A673 (cell line): Measurements from ENCODE around the gene TARP.
"Not testable (repeated sequence)": the region's sequence is repeated elsewhere in the genome, so short reads cannot be mapped to it uniquely, and the experiment has no call there.

Source experiments
- BruUV-seq: library from RNA; stranded (reverse); fragments of 400-500 nt; replicated peaks from 2 replicates; lab custom pipeline; 2021; lab: Mats Ljungman, UMichigan
- CTCF ChIA-PET: fragments of 300-600 bp; sonication (Branson Sonifier 250); formaldehyde crosslinking; loops from one replicate; lab custom pipeline; 2022; ENCODE audit warnings: antibody characterized with exemption; lab: Charles Lee
- POLR2A ChIA-PET: fragments of 300-600 bp; sonication (Branson Sonifier 250); formaldehyde crosslinking; loops from one replicate; lab custom pipeline; 2022; ENCODE audit warnings: antibody characterized with exemption; ENCODE audit not compliant: low non-redundant PET; lab: Charles Lee
- DNase-seq: peaks from one replicate; pipeline ENCODE4 v3.0.0-alpha.2; 2015; ENCODE audit warnings: low spot score
- H3K27ac ChIP-seq: fragments of 200-600 bp; sonication (generic); 2 replicates; pipeline ENCODE4 v1.5.1; 2016; ENCODE audit warnings: mixed run types, low read depth, mild to moderate bottlenecking, mixed read lengths, antibody characterized with exemption, low read length; ENCODE audit not compliant: poor library complexity, severe bottlenecking
- H3K27me3 ChIP-seq: fragments of 200-600 bp; sonication (generic); replicated peaks from 2 replicates; pipeline ENCODE4 v1.6.1; 2017; ENCODE audit warnings: mixed run types, low read depth, mild to moderate bottlenecking, mixed read lengths, antibody characterized with exemption, low read length; ENCODE audit not compliant: insufficient read depth, poor library complexity
- H3K36me3 ChIP-seq: fragments of 200-600 bp; sonication (generic); 2 replicates; pipeline ENCODE4 v1.6.1; 2016; ENCODE audit warnings: mixed run types, mild to moderate bottlenecking, mixed read lengths, antibody characterized with exemption, low read length; ENCODE audit not compliant: insufficient read depth, poor library complexity, severe bottlenecking
- H3K4me1 ChIP-seq: fragments of 200-600 bp; sonication (generic); 2 replicates; pipeline ENCODE4 v1.6.1; 2017; ENCODE audit warnings: mixed run types, mild to moderate bottlenecking, mixed read lengths, antibody characterized with exemption, low read length; ENCODE audit not compliant: insufficient read depth, poor library complexity, severe bottlenecking
- H3K4me3 ChIP-seq: fragments of 200-600 bp; sonication (generic); 2 replicates; pipeline ENCODE4 v1.5.1; 2016; ENCODE audit warnings: low read depth, mixed run types, mild to moderate bottlenecking, mixed read lengths, low read length; ENCODE audit not compliant: poor library complexity, severe bottlenecking
- H3K9me3 ChIP-seq: fragments of 200-600 bp; sonication (generic); 2 replicates; pipeline ENCODE4 v1.6.1; 2016; ENCODE audit warnings: mixed run types, low read depth, mild to moderate bottlenecking, mixed read lengths, antibody characterized with exemption, low read length; ENCODE audit not compliant: poor library complexity, severe bottlenecking
- EZH2 ChIP-seq: fragments of 200-600 bp; sonication (generic); IDR thresholded peaks from 2 replicates; pipeline ENCODE4 v1.6.1; 2017; ENCODE audit warnings: borderline replicate concordance, low read depth, mild to moderate bottlenecking, mixed read lengths, antibody characterized with exemption, low read length; ENCODE audit not compliant: poor library complexity, severe bottlenecking
- intact Hi-C: fragments of 100-400 bp; cut with micrococcal nuclease; formaldehyde crosslinking; loops from one replicate; pipeline ENCODE4 v1.10.0; 2022; ENCODE audit not compliant: unreplicated experiment
- TF ChIP-seq, protein P1 (sequence below): fragments of 300-800, 200-600 bp; sonication (generic); conservative IDR thresholded peaks from 2 replicates; pipeline ENCODE4 v1.5.1; 2017; ENCODE audit warnings: low read depth, mild to moderate bottlenecking, antibody characterized with exemption, low read length, moderate library complexity, mixed read lengths

Gene TARP

DNA sequence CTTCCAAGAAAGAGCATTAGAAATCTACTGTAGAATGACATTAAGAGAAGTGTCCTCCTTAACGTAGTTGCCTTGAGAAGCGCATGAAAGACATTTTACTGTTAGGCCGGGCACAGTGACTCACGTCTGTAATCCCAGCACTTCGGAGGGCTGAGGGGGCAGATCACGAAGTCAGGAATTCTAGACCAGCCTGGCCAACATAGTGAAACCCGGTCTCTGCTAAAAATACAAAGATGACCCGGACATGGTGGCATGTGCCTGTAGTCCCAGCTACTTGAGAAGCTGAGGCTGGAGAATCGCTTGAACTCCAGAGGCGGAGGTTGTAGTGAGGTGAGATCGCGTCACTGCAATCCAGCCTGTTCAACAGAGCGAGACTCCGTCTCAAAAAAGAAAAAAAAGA is 28.9 kb downstream of the TARP start:
- TF ChIP-seq, protein P1, sequence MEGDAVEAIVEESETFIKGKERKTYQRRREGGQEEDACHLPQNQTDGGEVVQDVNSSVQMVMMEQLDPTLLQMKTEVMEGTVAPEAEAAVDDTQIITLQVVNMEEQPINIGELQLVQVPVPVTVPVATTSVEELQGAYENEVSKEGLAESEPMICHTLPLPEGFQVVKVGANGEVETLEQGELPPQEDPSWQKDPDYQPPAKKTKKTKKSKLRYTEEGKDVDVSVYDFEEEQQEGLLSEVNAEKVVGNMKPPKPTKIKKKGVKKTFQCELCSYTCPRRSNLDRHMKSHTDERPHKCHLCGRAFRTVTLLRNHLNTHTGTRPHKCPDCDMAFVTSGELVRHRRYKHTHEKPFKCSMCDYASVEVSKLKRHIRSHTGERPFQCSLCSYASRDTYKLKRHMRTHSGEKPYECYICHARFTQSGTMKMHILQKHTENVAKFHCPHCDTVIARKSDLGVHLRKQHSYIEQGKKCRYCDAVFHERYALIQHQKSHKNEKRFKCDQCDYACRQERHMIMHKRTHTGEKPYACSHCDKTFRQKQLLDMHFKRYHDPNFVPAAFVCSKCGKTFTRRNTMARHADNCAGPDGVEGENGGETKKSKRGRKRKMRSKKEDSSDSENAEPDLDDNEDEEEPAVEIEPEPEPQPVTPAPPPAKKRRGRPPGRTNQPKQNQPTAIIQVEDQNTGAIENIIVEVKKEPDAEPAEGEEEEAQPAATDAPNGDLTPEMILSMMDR = no peak
- no peak for TF ChIP-seq EZH2
- no peaks in the 10 kb centered on the region for H3K9me3 ChIP-seq
- H3K36me3 ChIP-seq = no peaks in the 10 kb centered on the region
- no TSS peak for BruUV-seq
- no peaks in the 10 kb centered on the region for H3K27me3 ChIP-seq
- POLR2A ChIA-PET = no interaction called here
- CTCF ChIA-PET = no interaction called here
- H3K4me1 ChIP-seq = no peaks in the 10 kb centered on the region
- H3K27ac ChIP-seq = no peak overlapping the region
- H3K4me3 ChIP-seq = no peak overlapping the region
- intact Hi-C loops = no loop called here
- DNase-seq = no peak

DNA sequence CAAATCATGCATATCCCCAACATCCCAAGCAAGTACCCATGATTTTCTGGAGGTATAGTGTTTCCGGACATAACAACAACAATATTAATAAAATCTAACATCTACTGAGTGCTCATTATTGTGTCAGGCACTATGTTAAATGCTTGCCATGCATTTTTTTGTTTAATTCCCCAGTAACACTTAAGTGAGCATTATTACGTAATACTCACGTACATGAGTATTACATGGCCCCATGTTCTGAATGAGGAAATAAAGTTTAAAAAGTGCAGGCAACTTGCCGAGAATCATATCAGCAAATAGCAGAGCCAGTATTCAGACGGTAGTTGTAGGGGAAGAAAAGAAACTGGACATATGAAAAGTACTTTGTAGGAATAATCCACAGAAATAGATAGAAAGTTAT is 30.1 kb downstream of the TARP start:
- BruUV-seq, POLR2A ChIA-PET, intact Hi-C loops: not testable (repeated sequence)

DNA sequence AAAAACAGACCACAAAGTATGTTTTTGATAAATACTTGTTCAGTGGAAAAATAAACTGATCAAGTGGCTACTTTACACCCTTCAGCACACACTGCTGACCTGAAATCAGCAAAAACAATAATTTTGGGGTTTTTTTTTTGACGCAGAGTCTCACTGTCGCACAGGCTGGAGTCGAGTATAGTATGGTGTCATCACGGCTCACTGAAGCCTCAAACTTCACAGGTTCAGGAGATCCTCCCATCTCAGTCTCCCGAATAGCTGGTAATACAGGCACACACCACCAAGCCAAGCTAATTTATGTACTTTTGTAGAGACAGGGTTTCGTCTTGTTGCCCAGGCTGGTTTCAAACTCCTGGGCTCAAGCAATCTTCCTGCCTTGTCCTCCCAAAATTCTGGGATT is 30.6 kb downstream of the TARP start:
- intact Hi-C loops = no loop called here
- no peak for DNase-seq
- no peaks in the 10 kb centered on the region for H3K4me1 ChIP-seq
- no TSS peak for BruUV-seq
- H3K36me3 ChIP-seq = no peaks in the 10 kb centered on the region
- TF ChIP-seq, protein P1 = no peak
- H3K27ac ChIP-seq = no peak overlapping the region
- ChIA-PET POLR2A (no interaction called here), CTCF (no interaction called here)
- no peaks in the 10 kb centered on the region for H3K27me3 ChIP-seq
- no peak overlapping the region for H3K4me3 ChIP-seq
- H3K9me3 ChIP-seq = no peaks in the 10 kb centered on the region

More for the DNA sequence above, 30.1 kb downstream of the TARP start:
- CTCF ChIA-PET, H3K4me3 ChIP-seq, H3K4me1 ChIP-seq, H3K9me3 ChIP-seq, DNase-seq, H3K36me3 ChIP-seq, H3K27ac ChIP-seq, H3K27me3 ChIP-seq: not testable (repeated sequence)

DNA sequence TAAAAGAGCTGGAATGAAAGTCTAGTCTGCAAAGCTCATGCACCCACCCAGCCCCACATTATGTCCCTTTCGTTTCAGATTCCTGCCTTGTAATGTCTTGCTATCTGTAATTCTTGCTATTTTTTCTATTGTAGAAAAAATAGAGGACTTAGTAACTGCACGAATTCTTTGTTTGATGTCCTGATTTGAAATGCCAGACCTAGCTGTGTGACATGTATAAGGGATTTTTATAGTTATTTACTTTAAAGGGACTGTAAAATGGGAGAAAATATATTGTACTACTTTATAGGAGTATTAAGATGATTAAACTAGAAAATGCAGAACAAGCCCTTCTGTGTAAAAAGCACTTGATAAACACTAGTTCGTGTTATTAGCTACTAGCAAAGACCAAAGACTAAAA is 32.4 kb downstream of the TARP start:
- DNase-seq = no peak
- no peaks in the 10 kb centered on the region for H3K4me1 ChIP-seq
- H3K4me3 ChIP-seq = no peak overlapping the region
- no TSS peak for BruUV-seq
- TF ChIP-seq, protein P1 = no peak
- TF ChIP-seq EZH2 = no peak
- intact Hi-C loops = no loop called here
- no peaks in the 10 kb centered on the region for H3K9me3 ChIP-seq
- no peaks in the 10 kb centered on the region for H3K36me3 ChIP-seq
- no peaks in the 10 kb centered on the region for H3K27me3 ChIP-seq
- ChIA-PET POLR2A (interaction anchor here (0.6 kb wide), 1 partner anchor 148 kb away, joined by 3 read pairs; no protein-coding TSS in a partner anchor), CTCF (interaction anchor here (1.0 kb wide), 1 partner anchor 25 kb away, joined by 3 read pairs; no protein-coding TSS in a partner anchor)
- no peak overlapping the region for H3K27ac ChIP-seq

DNA sequence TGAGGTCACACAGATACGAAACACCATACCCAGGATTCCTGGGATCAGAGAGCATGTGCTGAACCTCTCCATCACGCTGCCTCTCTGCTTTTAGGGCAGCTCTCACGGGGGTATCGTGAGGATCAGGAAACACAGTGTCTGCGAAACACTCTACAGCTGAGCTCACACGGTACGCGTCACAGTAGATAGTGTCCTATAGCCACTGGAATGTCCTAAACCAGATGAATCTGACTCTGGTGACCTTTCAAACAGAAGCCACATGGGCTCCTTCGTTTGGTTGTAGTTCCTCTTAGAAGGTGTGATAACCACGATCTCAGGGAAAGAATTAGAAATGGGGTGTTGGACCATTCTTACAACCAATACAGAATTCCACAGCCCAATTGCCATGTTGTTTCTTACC is 34.3 kb downstream of the TARP start:
- H3K4me3 ChIP-seq, H3K36me3 ChIP-seq, H3K4me1 ChIP-seq, intact Hi-C loops, POLR2A ChIA-PET, H3K9me3 ChIP-seq, DNase-seq, H3K27ac ChIP-seq, BruUV-seq, H3K27me3 ChIP-seq, CTCF ChIA-PET: not testable (repeated sequence)
